Uterus (tissue), 4 donors: Measurements from ENCODE around the gene CRYGC. TPM values are rescaled to one million over a fixed set of nuclear protein-coding genes. Genes with fewer than 3 reads are reported as not detected.

Source experiments
- DNase-seq, 2 donors: peaks; one replicate each; pipeline ENCODE4 v3.0.0-alpha.2; 2019 to 2020
- H3K27ac ChIP-seq, 2 donors: fragments of 200-600 bp; sonication (generic); 1 replicate in 1 of 2; 2 replicates in 1 of 2; pipeline ENCODE4 v1.5.1; 2016 to 2018
- H3K27me3 ChIP-seq, 2 donors: fragments of 200-600 bp; sonication (generic); one replicate each; pipeline ENCODE4 v1.5.1; 2018 to 2019; ENCODE audit warnings: control low read depth in 1 of 2
- H3K36me3 ChIP-seq, 2 donors: fragments of 200-600 bp; sonication (generic); one replicate each; pipeline ENCODE4 v1.5.1; 2019; ENCODE audit warnings: control low read depth in 1 of 2
- H3K4me1 ChIP-seq, 2 donors: fragments of 200-600 bp; sonication (generic); one replicate each; pipeline ENCODE4 v1.5.1; 2018 to 2019; ENCODE audit warnings: control low read depth in 1 of 2
- H3K4me3 ChIP-seq, 2 donors: fragments of 200-600 bp; sonication (generic); 1 replicate in 1 of 2; 2 replicates in 1 of 2; pipeline ENCODE4 v1.5.1; 2018 to 2019; ENCODE audit warnings: mild to moderate bottlenecking in 1 of 2
- H3K9me3 ChIP-seq, 2 donors: fragments of 200-600 bp; sonication (generic); one replicate each; pipeline ENCODE4 v1.5.1; 2019; ENCODE audit warnings: control low read depth in 1 of 2
- POLR2A ChIP-seq, 2 donors: fragments of 450-650 bp; IDR thresholded peaks; one replicate each; pipeline ENCODE4 v1.6.1; 2016; ENCODE audit warnings: antibody characterized with exemption in 2 of 2, mild to moderate bottlenecking in 1 of 2, moderate library complexity in 1 of 2
- intact Hi-C: fragments of 100-400 bp; cut with DNase I; formaldehyde crosslinking; loops from one replicate; pipeline ENCODE4 v1.15.1; 2023; ENCODE audit warnings: low total_unique reads
- total RNA-seq, 4 donors: library from RNA; depleted of rRNA in 3 of 4; stranded (reverse); fragments of >200 nt in 3 of 4; gene quantifications; one replicate each; pipeline versions ENCODE4 v1.1.0 to v1.2.4, GENCODE V29; 2014 to 2023
- TF ChIP-seq, protein P1 (sequence below), 4 experiments: fragments of 200-600 bp in 2 of 4; fragments of 450-650 bp in 2 of 4; sonication (generic) in 2 of 4; IDR thresholded peaks; one replicate each; pipeline ENCODE4 v1.5.1; 2016 to 2019; ENCODE audit warnings: antibody characterized with exemption in 4 of 4, mild to moderate bottlenecking in 2 of 4, moderate library complexity in 1 of 4
- donor health status: DM: yes; HTN: yes; CAD: no.

CRYGC gene
- total RNA-seq, 4 donors from 2014 or later = not detected

DNA sequence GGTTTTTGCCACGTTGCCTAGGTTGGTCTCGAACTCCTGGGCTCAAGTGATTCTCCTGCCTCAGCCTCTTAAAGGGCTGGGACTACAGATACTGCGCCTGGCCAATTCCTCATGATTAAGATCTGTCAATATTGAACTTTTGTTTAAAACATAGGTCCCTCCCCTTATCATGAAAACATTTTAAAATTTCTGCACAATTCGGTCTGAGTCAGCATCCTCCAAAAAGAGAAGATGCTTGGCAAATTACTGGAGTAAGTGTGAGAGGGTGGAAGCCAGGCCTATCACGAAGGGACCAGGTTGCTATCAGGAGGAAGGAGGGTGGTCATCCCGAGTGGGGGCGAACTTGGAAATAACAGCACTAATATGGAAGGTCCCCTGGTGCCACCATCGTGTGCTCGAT lies 44.5 kb upstream of the CRYGC start:
- no peaks in the 10 kb centered on the region for H3K9me3 ChIP-seq
- H3K27me3 ChIP-seq = no peaks in the 10 kb centered on the region
- DNase-seq = no peak
- no peak overlapping the region for H3K27ac ChIP-seq
- no peaks in the 10 kb centered on the region for H3K4me1 ChIP-seq
- intact Hi-C loops = no loop called here
- no peaks in the 10 kb centered on the region for H3K36me3 ChIP-seq
- TF ChIP-seq, protein P1, sequence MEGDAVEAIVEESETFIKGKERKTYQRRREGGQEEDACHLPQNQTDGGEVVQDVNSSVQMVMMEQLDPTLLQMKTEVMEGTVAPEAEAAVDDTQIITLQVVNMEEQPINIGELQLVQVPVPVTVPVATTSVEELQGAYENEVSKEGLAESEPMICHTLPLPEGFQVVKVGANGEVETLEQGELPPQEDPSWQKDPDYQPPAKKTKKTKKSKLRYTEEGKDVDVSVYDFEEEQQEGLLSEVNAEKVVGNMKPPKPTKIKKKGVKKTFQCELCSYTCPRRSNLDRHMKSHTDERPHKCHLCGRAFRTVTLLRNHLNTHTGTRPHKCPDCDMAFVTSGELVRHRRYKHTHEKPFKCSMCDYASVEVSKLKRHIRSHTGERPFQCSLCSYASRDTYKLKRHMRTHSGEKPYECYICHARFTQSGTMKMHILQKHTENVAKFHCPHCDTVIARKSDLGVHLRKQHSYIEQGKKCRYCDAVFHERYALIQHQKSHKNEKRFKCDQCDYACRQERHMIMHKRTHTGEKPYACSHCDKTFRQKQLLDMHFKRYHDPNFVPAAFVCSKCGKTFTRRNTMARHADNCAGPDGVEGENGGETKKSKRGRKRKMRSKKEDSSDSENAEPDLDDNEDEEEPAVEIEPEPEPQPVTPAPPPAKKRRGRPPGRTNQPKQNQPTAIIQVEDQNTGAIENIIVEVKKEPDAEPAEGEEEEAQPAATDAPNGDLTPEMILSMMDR (IDR thresholded peaks at IDR 0.05) = no peak
- no peak for TF ChIP-seq POLR2A (IDR thresholded peaks at IDR 0.05)
- no peak overlapping the region for H3K4me3 ChIP-seq

DNA sequence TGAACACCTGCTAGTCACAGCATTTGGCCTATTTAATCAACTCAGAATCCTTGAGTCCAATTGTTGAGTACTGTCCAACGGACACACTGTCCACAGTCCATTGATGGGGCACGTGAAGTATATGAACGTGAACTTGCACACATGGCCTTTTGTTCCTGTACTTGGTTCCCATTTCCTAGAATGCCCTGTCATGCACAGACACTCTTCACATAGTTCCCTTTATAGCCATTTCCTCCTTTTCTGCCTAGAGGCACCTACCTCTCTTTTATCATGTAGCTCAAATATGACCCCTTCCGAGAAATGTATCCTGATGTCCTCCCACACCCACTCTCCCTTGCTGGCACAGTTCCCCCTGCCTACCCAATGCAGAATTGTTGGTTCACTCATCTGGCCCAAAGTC lies 42.5 kb upstream of the CRYGC start:
- no peaks in the 10 kb centered on the region for H3K36me3 ChIP-seq
- no peak overlapping the region for H3K4me3 ChIP-seq
- H3K27me3 ChIP-seq = no peaks in the 10 kb centered on the region
- no peak overlapping the region for H3K27ac ChIP-seq
- DNase-seq = no peak
- H3K4me1 ChIP-seq = no peaks in the 10 kb centered on the region
- TF ChIP-seq, protein P1 (IDR thresholded peaks at IDR 0.05) = no peak
- TF ChIP-seq POLR2A (IDR thresholded peaks at IDR 0.05) = no peak
- intact Hi-C loops = no loop called here
- no peaks in the 10 kb centered on the region for H3K9me3 ChIP-seq

DNA sequence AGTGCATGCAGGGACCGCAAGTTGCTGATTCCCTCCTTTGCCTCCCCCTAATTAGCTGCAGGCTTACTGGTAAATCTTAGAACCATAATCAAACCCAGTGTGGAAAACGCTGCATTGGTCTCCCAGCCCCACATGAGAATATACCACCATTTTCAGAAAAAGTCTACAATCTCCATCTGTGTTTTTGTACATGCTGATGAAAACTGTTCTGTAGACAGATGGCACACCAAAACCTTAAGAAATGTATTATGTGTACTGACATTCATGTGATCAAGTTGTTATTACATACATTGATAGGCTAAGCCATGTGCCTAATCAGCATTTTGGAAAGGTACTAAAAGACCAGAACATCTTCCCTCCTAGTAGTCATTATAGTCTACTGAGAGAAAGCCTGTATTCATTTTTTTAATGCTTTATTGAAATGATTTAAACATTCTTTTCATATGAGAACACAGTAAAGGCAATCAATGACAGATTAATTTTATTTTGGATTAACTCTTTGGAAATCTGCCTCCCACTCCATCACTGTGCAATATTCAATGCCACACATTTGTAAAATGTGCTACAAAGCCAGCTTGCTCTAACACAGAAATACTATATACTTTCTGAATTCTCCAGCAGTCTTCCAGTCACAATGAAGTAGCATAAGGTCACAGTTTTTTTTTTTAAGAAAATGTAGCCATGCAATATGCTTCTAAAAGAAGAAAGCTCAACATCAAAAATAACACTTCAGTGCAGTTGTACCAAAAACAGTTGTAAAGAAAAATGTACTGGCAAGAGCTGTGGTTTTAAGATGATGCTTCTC lies 35.5 kb upstream of the CRYGC start:
- no peak overlapping the region for H3K27ac ChIP-seq
- no peaks in the 10 kb centered on the region for H3K4me1 ChIP-seq
- intact Hi-C loops = no loop called here
- no peaks in the 10 kb centered on the region for H3K36me3 ChIP-seq
- no peak for DNase-seq
- TF ChIP-seq, protein P1 (IDR thresholded peaks at IDR 0.05) = no peak
- no peak for TF ChIP-seq POLR2A (IDR thresholded peaks at IDR 0.05)
- H3K4me3 ChIP-seq = no peak overlapping the region
- no peaks in the 10 kb centered on the region for H3K9me3 ChIP-seq
- H3K27me3 ChIP-seq = no peaks in the 10 kb centered on the region

GRCh38 chr2:208163489-208163888 lies 33.9 kb upstream of the CRYGC start, which contains the start of gene CRYGA:
Gene CRYGA, minus strand, starts transcription at chr2:208163589. Its CDS starts 33 bp downstream, at chr2:208163556.
- DNase-seq = no peak
- no peaks in the 10 kb centered on the region for H3K4me1 ChIP-seq
- H3K27me3 ChIP-seq = no peaks in the 10 kb centered on the region
- intact Hi-C loops = no loop called here
- H3K27ac ChIP-seq = no peak within 1 kb of the TSS
- no peaks in the 10 kb centered on the region for H3K36me3 ChIP-seq
- H3K9me3 ChIP-seq = no peaks in the 10 kb centered on the region
- TF ChIP-seq, protein P1 (IDR thresholded peaks at IDR 0.05) = no peak
- no peak for TF ChIP-seq POLR2A (IDR thresholded peaks at IDR 0.05)
- H3K4me3 ChIP-seq = no peak within 1 kb of the TSS

GRCh38 chr2:208156439-208156838 lies 26.8 kb upstream of the CRYGC start:
- Histone ChIP-seq H3K9me3 (no peaks in the 10 kb centered on the region), H3K27ac (no peak overlapping the region), H3K4me3 (no peak overlapping the region), H3K27me3 (no peaks in the 10 kb centered on the region), H3K36me3 (no peaks in the 10 kb centered on the region), H3K4me1 (no peaks in the 10 kb centered on the region)
- no peak for DNase-seq
- intact Hi-C loops = no loop called here
- TF ChIP-seq, protein P1 (IDR thresholded peaks at IDR 0.05) = no peak
- no peak for TF ChIP-seq POLR2A (IDR thresholded peaks at IDR 0.05)
